ENCODE measurements around the gene NMT1.

NMT1 gene

DNA sequence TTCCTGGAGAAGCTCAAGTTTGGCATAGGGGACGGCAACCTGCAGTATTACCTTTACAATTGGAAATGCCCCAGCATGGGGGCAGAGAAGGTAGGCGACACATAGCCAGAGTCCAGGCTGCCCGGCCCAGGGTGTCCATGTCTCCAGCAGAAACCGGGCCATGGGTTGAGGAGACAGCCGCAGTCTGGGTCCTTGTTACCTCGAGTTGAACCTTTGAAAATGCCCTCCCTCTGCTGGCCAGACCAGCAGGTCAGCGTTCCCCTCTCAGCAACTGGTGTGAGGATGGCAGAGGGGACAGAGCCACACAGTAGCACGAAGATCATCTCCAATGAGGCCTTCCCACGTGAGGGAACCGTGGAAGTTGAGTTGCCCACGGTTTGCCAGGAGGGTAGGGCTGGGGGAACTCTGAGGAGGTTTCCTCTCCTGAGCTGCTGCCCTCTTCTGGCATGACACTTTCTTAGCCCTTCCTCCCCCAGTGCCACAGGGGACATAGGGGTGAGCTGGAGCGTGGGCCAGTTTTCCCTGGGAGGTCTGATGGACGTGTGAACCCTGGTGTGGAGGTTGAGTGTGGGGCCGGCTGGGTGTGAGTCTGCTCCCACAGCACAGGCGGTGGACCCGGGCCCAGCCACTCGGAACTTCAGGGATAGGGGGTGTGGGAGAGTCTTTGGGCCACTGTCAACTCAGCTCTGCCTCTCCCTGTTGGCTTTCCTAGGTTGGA lies 43.9 kb downstream of the NMT1 start:
- DNase-seq (ENCODE audit: low spot score) = no peak

DNA sequence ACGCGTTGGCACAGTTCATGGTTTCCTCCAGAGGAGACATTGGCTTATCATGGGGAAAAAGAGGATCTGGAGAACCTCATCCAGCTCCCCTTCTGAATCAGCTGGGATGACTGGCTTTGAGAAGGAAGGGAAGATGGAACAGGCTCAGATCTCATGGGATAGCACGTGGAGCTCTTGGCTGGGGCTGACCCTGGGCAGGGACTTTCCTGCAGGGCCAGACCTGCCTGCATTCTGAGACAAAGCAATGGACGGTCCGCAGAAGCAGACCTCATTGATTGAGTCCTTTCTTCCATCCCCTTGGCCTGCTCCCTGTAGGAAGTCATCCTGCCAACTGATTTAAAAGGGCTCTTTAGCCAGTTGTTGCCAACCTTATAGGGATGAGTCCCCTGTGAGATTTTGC lies 45.0 kb downstream of the NMT1 start:
- DNase-seq (ENCODE audit: low spot score) = no peak

DNA sequence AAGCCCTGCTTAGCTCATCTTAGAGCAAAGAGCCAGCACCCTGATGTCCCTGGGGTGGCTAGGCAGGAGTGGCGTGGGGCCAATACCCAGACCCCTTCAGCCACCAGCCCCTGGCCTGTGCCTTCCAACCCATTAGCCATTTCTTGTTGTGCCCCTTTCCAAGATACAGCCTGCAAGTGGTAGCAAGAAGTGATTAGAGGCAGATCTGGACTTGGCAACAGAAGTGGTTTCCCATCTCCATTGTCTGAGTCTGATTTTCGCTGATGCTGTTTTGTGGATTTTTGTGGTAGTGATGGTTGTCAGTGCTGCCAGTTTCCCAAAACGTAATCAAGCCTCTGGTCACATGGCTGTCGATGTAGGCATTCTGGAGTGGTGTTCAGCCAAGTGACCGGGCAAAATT lies 45.5 kb downstream of the NMT1 start:
- DNase-seq (ENCODE audit: low spot score) = no peak

DNA sequence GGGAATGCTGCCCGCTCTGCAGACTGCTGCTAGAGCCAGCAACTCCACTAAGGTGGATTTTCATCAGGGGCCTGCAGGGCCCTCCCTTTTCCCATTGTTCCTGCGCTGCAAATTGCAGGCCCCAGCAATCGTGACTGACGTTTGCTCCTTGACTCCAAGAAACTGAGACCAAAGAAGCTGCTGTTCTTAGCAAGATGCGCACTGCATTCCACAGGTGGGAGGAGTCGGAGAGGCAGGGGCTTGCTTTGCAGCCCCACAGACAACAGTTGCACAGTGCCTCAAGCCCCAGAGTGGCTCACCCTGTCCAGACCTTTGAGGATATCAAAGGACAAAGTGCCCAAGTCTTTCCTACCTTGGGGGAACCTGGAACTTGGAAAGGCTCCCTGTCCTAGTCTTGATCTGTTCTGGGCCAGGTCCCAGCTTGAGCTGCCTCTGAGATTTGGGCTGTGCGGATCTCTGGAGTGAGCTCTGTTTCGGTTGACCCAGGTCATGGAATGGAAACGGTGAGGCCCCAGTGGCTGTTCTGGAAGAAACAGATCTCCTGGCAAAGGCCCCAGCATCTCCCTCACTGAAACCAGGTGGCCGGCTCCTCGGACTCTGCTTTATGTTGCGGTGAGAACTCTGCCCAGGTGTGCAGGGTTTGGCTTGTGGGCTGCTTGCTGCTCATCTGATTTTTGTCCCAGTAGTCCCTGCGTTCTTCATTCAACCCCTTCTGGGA lies 46.3 kb downstream of the NMT1 start:
- no peak for DNase-seq (ENCODE audit: low spot score)

DNA sequence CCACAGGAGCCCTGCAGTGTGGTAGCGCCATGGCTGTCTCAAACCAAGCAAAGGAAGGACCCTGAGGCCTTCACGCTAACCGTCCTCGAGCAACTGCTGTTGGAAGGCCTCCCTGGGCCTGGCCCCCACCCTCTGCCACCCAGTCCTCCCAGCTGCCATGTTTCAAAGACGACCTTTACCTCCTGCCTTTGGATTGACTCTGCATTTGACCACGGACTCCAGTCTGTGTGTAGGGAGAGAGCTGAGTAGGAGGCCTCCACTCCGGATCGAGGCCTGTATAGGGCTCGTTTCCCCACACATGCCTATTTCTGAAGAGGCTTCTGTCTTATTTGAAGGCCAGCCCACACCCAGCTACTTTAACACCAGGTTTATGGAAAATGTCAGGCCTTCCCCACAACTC lies 46.9 kb downstream of the NMT1 start:
- DNase-seq (ENCODE audit: low spot score) = no peak

DNA sequence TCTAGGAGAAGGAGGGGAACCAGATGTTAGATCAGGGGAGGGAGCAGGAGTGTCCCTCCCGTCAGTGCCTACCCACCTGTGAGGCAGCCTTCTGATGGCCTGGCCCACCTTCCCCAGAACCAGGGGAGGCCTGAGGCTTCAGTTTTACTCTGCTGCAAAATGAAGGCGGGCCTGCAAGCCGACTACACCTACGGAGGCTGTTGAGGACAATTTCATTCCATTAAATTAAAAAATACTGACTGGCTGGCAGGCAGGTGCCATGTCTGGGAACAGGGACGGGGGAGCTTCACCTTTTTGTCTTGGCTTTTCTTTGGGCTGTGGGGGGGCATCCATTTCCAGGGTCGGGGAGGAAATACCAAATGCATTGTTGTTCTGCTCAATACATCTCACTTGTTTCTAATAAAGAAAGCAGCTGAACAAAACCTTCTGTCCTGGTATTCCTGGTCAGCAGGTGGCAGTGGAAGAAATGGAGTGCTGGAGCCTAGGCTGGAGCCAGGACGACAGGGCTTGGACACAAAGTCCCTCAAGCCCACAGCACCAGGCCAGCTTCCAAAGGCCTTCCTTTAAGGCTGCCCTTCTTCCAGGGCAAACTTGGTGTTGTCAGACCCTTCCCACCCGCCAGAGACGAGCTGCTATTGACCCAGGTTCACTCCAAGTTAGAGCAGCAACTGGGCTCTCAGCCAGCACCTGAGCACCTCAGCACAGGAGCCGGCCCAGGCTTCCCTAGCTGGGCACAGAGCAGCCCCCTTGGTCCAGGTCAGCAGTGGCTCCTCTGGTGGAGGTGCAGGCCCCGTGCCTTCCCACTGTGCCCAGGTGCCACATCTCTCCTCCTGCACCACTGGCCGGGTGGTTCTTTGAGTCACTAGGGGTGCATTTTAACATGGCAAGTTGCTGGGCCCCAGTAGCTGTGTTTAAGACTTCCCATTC lies 47.7 kb downstream of the NMT1 start:
- DNase-seq (ENCODE audit: low spot score) = no peak

DNA sequence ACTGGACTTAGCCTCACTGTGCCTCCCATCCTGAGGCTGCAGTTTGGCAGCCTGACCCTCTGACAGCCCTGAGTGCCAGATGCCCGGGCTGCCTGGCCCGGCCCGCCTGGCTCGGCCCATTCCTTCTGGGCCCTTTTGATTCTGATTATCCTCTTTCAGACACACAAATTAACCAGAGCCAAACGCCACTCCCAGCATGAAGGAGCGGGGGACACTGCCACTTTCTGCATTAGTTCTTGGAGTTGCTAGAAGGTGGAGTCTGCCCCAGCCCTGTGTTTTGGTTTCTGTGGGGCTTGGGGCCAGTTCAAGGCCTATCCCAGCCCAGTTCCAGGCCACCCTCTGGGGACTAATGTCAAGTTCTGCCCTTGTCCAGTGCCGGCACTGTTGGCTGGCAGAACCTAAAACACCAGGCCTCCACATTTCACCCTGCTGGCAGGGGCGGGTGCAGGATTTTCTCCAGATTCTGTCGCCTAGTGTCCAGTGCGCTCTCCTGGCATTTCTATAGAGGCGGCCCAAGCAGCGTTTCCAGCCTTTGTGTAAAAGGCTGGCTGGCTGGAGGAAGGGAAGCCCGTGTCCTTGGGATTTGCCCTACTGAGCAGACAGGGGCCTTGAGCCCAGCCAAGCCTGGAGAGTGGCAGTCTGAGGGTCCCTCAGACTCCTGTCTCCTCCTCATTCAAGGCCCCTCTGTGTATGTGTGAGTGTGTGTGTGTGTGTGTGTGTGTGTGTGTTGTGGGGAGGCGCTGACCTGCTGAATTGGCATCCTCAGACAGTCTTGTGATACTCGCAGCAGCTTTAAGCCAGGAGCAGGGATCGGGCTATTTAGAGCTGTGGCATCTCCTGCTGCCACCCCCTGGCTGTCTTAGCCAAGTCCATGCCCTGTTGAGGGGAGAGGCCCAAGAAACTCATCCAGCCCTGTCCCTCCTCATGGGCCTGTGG lies 49.8 kb downstream of the NMT1 start:
- DNase-seq (ENCODE audit: low spot score) = no peak

DNA sequence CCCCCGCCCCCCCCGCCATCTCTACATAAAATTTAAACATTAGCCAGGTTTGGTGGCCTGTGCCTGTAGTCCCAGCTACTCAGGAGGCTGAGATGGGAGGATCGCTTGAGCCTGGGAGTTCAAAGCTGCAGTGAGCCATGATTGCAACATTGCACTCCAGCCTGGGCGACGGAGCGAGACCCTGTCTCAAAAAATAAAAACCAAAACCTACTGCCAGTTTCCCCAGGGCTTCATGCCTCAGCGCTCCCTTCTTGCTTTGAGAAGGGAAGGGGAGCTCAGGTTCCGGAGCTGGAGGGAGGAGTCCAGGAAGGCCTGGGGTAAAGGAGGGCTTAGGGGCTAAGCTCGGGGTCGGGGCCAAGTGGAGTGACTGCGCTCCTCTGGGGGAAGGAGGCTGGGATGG lies 50.7 kb downstream of the NMT1 start:
- DNase-seq (ENCODE audit: low spot score) = no peak

DNA sequence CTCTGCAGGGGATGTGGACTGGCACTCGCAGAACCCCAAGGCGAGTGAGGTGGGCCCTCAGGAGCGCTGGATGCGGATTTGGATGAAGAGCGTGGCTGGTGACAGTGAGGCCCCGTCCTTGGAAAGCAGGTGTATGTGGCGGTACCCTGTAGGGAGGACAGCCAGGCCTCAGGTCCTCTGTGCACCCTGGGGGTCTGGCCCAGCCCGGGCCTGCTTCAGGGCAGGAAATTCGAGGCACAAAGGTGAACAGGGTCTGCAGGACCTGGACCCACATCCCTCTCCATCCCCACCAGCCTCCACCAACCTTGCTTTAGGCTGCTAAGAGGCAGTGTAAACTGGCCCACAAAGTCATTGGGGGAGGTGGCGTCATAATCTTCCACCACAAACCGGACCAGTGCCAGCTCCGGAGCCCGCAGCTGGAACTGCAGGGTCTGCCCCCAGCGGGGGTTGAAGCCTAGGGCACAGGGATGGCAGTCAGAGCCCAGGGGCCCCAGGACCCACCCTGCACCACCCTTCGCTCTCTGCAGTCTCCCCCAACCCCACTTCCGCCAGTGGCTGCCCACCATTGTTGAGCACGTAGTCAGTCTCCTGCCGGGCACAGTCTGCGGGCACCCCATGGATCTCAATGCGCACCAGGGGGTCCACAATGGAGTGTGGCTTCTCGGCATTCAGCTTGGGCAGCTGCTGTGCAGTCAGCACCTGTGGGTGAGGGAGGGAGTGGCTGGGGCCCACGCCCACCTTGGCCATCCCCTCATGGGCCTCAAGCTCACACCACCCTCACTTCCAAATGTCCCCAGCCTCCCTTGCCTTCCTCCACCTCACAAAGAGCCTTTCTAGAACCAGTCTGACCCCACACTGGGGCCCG lies 51.7 kb downstream of the NMT1 start:
- DNase-seq (ENCODE audit: low spot score) = no peak

DNA sequence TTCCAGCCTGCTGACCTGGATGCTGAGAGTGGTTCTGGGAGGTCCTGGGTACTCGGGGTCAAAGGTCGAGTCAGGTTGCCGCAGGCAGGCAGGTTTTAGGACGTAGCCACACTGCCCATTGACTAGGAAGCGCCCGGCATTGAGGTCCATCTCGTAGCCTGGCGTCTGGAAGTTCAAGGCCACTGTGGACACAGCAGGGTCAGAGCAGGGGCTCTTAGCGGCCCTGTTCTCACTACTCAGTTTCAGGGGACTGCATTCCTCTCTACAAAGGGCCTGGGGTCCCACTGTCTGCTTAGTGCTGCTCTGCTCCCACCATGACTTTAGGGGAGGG lies 52.3 kb downstream of the NMT1 start:
- no peak for DNase-seq (ENCODE audit: low spot score)

DNA sequence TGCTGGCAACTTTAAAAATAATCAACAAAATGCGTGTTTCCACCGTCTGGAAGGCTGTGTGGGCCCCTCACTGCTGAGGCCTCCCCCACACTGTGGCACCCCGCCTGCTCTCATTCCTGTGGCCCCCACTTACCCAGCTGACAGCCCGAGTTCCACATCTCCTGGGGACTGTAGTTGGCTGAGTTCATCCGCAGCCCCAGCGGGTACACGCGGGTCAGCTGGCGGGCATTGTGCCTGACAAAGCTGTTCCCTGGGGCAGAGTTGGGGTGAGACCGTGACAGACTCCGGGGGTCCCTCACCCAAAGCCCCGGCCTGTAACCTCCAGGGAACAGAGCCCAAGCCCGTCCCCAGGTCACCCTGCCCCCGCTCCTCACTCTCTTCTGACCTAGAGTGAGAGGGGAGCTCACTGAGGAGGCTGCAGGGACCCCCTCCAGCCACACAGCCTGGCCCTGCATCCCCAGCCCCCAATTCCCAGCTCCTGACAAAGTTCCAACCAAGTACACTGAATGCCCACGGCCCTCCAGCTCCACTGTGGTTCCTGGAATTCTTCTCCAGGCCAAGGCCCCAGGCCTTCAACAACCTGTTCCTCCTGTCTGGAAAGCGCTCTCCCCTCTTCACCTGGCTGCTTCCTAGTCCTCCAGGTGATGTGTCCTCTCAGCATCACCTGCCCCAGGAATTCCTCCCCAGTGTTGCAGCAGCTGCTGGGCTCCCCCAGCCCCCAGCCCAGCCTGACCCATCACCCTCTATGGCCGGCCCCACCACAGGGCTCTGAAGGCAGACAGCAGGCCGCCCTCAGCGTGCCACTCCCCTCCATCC lies 53.2 kb downstream of the NMT1 start:
- no peak for DNase-seq (ENCODE audit: low spot score)

DNA sequence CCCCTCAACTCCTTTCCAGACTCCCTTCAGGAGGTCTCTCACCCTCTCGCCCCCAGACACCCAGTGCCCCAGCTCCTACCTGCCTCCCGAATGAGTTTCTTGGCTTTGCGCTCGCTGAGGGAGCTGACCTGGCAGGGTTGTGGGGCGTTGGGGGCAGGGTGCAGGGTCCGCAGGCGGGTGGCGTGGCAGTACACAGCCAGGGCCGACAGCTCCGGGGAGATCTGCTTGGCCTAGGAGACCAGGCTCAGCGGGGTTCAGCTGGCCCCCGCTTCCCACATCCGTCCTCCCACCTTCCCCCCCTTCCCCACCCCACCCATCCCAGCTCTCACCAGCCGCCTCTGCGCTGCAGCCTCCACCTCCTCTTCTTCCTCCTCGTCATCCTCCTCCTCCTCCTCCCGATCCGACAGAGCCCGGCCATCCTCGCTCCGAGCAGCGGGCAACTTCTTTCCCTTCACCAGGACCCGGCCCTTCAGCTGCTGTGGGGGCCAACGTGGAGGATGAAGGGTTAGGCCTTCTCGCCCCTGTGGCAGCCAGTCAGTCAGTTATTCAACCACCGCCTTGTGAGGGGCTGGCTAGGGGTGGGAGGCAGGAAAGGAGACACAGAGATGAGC lies 54.0 kb downstream of the NMT1 start:
- DNase-seq (ENCODE audit: low spot score) = no peak

DNA sequence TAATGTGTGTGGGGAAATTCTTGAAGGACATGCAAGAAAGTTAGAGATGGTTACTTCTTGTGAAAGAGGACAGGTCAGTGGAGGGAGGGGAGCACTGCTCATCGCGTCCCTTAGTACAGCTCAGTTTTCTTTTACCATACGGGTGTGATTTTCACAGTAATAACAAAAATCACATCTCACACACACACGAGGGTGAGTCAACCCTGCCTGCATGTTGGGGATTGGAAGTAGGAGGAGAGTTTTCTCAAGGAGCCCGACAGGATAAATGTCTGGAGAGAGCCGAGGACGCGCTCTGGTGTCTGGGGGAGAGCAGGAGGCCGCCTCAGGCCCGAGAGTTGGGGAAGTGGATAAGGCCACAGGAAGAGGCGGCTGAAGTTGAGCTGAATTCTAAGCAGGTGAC lies 54.8 kb downstream of the NMT1 start:
- DNase-seq (ENCODE audit: low spot score) = no peak

DNA sequence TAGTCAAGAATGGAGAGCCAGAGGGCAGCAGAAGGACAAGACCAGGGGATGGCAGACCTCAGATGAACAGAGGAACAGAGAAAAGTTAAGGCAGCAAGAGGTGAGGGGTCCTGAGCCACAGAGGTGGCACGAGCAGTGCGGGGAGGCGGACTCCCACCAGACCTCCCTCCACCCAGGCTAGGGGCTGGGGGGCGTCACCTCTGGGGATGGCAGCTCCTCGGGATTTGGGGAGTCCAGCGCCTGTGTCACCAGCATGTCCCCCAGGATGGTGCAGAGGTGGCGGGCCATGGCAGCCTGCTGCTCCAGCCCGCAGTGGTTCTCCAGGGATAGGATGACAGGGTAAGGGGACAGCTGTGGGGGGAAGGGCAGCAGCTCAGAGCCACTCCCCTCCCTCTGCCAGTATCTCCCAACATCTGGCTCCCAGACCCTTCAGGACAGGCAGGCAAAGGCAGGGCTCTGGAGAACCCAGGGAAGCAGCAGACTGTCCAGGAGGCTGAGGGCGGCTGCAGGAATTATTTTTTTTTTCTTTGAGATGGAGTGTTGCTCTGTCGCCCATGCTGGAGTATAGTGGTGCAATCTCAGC lies 55.4 kb downstream of the NMT1 start:
- DNase-seq (ENCODE audit: low spot score) = no peak

DNA sequence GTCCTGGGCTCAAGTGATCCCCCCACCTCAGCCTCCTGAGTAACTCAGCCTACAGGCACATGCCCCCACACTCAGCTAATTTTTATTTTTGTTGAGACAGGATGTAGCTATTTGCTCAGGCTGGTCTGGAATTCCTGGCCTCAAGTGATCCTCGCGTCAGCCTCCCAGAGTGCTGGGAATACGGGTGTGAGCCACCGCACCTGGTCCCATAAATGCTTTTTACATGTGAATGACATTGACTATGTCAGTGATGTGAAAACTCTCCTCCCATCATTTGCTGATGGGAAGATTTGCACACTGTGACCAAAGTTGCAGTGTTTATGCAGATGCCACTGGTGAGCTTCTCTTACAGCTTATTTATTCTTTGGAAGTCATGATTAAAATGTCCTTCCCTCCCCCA lies 56.2 kb downstream of the NMT1 start:
- DNase-seq (ENCODE audit: low spot score) = no peak

DNA sequence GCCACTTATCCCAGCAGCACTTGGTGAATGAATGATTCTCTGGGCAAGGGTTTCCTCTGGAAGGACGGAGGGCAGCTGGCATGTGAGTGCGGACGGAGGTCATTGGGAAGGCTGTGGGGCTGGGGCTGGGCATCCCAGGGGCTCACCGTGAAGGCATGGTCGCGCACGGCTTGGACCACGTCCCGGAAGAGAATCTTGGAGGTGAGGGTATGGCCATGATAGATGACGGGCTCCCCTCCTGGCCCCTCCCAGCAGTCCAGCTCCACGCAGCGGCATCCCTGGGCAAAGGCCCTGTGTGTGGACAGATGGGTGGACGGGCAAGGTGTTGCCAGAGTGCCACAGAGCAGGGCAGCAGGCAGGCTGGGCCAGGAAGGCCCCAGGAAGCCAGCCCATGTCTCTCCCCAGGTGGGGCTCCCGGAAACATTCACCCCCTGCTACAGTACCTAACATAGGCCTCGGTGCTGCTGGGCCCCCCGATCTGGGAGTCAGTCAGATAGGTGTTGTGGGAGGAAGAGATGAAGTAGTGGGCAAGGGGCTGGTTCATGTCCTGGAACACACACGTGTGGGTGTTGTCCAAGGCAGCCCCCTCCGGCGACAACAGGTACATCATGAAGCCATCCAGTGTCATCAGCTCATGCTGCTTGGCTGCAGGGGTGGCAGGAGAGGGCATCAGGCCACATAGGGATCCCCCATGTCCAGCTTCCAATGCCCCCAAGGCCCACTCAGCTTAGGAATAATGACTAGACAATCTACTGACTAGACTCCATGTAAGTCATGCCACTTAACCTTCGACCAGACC lies 56.9 kb downstream of the NMT1 start:
- no peak for DNase-seq (ENCODE audit: low spot score)

DNA sequence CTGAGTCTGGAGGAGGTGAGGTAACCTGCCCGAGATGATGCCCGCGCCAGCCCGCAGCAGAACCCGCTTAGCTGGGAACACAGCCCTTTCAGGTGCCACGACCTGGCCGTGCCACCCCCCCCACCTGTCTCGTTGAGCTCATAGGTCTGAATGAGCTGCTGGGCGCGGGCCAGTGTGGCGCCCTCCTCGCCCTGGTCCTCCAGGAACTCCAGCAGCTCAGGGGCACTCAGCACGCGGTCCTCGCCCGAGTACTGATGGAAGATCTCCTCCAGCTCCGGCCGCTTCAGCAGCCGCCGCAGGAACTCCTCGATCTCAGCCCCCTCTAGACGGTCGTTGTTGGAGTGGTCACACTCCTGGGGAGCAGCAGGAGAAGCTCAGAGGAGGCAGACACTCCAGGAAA lies 57.6 kb downstream of the NMT1 start:
- no peak for DNase-seq (ENCODE audit: low spot score)

DNA sequence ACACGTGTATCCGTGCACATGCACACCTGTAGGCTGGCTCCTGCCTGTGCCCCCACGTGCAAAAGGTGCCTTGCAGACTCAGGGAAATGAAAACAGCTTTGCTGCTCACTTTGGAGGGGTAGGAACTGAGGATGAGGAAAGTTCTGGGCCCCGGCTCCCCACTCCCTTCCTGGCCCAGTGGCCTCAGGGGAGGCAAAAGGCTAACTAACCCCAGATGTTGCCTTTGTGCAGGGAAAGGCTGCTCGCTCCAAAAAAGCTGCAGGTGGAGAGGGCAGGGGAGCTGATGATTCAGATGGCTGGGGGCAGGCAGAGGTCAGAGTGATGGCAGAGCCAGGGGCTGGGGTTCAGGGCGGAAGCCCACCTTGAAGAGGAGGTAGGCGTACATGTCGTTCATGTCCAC lies 58.8 kb downstream of the NMT1 start:
- no peak for DNase-seq (ENCODE audit: low spot score)

Data from activated CD4-positive, alpha-beta T cell treated with anti-CD3 and anti-CD28 coated beads, Interleukin-2, Interleukin-4, amounts not matched to agents 100 ng/mL and 50 ng/mL, durations not matched to agents 16 hours and 8 hours (primary cell).